ENCODE results near the gene MCEMP1. TPM values are rescaled to one million over a fixed set of nuclear protein-coding genes. Genes with fewer than 3 reads are reported as not detected.

MCEMP1 gene
- total RNA-seq, 2 donors from 2014 or later, result not detected

- no peak overlapping the region for H3K27ac ChIP-seq (ENCODE audit: low read depth, low read length)
- 32 to 50% methylated on average over 26 to 43 of the region's 43 CpGs for WGBS, 2 experiments (ENCODE audit: insufficient coverage in 1 of 2, insufficient read length in 1 of 2)
- H3K27ac Mint-ChIP-seq, result peak overlapping the region; percentile 85
These were observed 4.7 kb downstream of the MCEMP1 start for GRCh38 chr19:7681340-7682174.

GRCh38 chr19:7682175-7682855, 5.4 kb downstream of the MCEMP1 start:
- Mint-ChIP-seq H3K4me1 (peaks cover 8% of the 10 kb centered on the region), H3K27ac (peak overlapping the region; percentile 85), H3K27me3 (ENCODE audit: insufficient read depth) (peaks cover 17% of the 10 kb centered on the region), H3K9me3 (no peaks in the 10 kb centered on the region), H3K36me3 (ENCODE audit: low read depth) (peaks cover 18% of the 10 kb centered on the region), H3K4me3 (peak overlapping the region; percentile 77)
- 96% methylated on average over 58 to 74 of the region's 74 CpGs for WGBS, 2 experiments (ENCODE audit: insufficient coverage in 1 of 2, insufficient read length in 1 of 2)
- Histone ChIP-seq H3K4me1 (ENCODE audit: control insufficient read depth, insufficient read depth, low read length) (no peaks in the 10 kb centered on the region), H3K4me3 (ENCODE audit: low read length) (peak overlapping the region; percentile 87), H3K36me3 (ENCODE audit: control insufficient read depth, insufficient read depth, low read length) (peaks cover 13% of the 10 kb centered on the region), H3K27ac (ENCODE audit: low read depth, low read length) (no peak overlapping the region), H3K27me3 (ENCODE audit: control insufficient read depth, insufficient read depth, low read length, poor library complexity, severe bottlenecking) (peaks cover 14% of the 10 kb centered on the region), H3K9ac (ENCODE audit: extremely low read depth, low read length, poor library complexity, severe bottlenecking) (no peak overlapping the region), H3K9me3 (ENCODE audit: control insufficient read depth, low read length) (no peaks in the 10 kb centered on the region)
- no peak for DNase-seq
- peak; percentile 59 for TF ChIP-seq CTCF (conservative IDR thresholded peaks at IDR 0.05)

More at GRCh38 chr19:7681340-7682174, 4.7 kb downstream of the MCEMP1 start:
- Mint-ChIP-seq H3K36me3 (ENCODE audit: low read depth) (peaks cover 18% of the 10 kb centered on the region), H3K4me1 (peaks cover 8% of the 10 kb centered on the region), H3K27me3 (ENCODE audit: insufficient read depth) (peaks cover 25% of the 10 kb centered on the region), H3K4me3 (peak overlapping the region; percentile 77), H3K9me3 (no peaks in the 10 kb centered on the region)
- Histone ChIP-seq H3K36me3 (ENCODE audit: control insufficient read depth, insufficient read depth, low read length) (peaks cover 13% of the 10 kb centered on the region), H3K4me3 (ENCODE audit: low read length) (peak overlapping the region; percentile 87), H3K9me3 (ENCODE audit: control insufficient read depth, low read length) (no peaks in the 10 kb centered on the region), H3K27me3 (ENCODE audit: control insufficient read depth, insufficient read depth, low read length, poor library complexity, severe bottlenecking) (peaks cover 21% of the 10 kb centered on the region), H3K4me1 (ENCODE audit: control insufficient read depth, insufficient read depth, low read length) (no peaks in the 10 kb centered on the region), H3K9ac (ENCODE audit: extremely low read depth, low read length, poor library complexity, severe bottlenecking) (peak overlapping the region; percentile 57)
- TF ChIP-seq CTCF (conservative IDR thresholded peaks at IDR 0.05), result peak; percentile 65
- DNase-seq, result peak; percentile 93

GRCh38 chr19:7685546-7686445, 8.9 kb downstream of the MCEMP1 start:
- no peaks in the 10 kb centered on the region for H3K4me1 ChIP-seq (ENCODE audit: control insufficient read depth, insufficient read depth, low read length)
- no peak overlapping the region for H3K4me3 ChIP-seq (ENCODE audit: low read length)
- DNase-seq, result no peak
- no peaks in the 10 kb centered on the region for H3K27me3 ChIP-seq (ENCODE audit: control insufficient read depth, insufficient read depth, low read length, poor library complexity, severe bottlenecking)
- H3K9ac ChIP-seq (ENCODE audit: extremely low read depth, low read length, poor library complexity, severe bottlenecking), result no peak overlapping the region
- Mint-ChIP-seq H3K4me3 (no peak overlapping the region), H3K9me3 (no peaks in the 10 kb centered on the region), H3K4me1 (peaks cover 8% of the 10 kb centered on the region), H3K27me3 (ENCODE audit: insufficient read depth) (peaks cover 4% of the 10 kb centered on the region), H3K36me3 (ENCODE audit: low read depth) (peaks cover 18% of the 10 kb centered on the region), H3K27ac (no peak overlapping the region)
- H3K36me3 ChIP-seq (ENCODE audit: control insufficient read depth, insufficient read depth, low read length), result peaks cover 13% of the 10 kb centered on the region
- H3K27ac ChIP-seq (ENCODE audit: low read depth, low read length), result no peak overlapping the region
- no peaks in the 10 kb centered on the region for H3K9me3 ChIP-seq (ENCODE audit: control insufficient read depth, low read length)
- no peak for TF ChIP-seq CTCF (conservative IDR thresholded peaks at IDR 0.05)
- WGBS, 2 experiments (ENCODE audit: insufficient coverage in 1 of 2, insufficient read length in 1 of 2), result 56 to 80% methylated on average over 11 to 18 of the region's 19 CpGs
